ENCODE results near the gene SLC25A18. TPM values are rescaled to one million over a fixed set of nuclear protein-coding genes. Genes with fewer than 3 reads are reported as not detected.
"Not testable (repeated sequence)": the region's sequence is repeated elsewhere in the genome, so short reads cannot be mapped to it uniquely, and the experiment has no call there.

SLC25A18 gene, protein sequence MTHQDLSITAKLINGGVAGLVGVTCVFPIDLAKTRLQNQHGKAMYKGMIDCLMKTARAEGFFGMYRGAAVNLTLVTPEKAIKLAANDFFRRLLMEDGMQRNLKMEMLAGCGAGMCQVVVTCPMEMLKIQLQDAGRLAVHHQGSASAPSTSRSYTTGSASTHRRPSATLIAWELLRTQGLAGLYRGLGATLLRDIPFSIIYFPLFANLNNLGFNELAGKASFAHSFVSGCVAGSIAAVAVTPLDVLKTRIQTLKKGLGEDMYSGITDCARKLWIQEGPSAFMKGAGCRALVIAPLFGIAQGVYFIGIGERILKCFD
- 10 to 100 TPM in 3 of 4 donors, 1 to 10 TPM in 1; 7.9 to 28.7 (median 19.9) TPM for total RNA-seq

DNA sequence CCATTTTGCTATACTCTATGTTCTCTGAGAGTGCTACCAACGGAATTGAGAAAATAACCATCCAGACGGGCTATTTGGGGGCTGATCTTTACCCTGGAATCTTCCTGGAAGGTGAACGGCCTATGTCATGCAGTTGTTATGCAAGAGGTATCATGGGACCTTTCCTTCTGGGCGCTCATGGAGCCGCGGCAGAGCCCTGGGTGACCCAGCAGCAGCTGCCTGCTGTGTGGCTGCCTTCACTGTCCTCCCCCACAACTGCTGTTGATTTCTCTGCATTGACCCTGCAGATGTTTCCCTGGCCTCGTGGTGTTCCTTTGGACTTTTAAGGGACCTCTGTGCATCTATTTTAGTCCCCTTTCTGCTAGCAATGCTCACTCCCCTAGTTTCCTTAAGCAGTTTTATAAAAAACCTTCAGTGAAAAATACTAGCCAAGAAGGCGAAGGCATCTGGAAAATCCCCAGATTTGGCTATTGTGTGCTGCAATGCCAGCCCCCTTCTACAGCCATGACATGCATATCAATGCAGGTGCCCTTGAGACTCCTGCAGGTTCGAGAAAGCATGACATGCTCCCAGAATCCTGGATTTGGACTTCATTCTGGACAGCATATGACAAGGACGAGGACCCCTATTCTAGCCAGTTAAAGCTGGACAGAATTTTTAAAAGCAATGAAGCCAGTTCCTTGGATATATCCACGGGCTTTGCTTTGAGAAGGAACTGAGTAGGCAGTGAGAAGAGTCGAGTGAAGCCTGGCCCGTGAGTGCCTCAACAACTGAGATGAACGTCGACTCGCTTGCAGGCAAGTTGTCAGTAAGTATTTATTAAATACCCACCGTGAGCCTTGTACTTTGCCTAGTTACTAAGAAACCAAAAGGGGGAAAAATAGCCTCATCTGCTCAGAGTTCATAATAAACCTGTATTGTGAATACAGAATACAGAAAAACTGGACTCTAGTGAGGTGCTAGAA is at the start of gene SLC25A18:
SLC25A18 (plus strand) TSS at position 593 of the 965 bp plus-strand sequence. CDS start 16,447 bp downstream, outside the sequence.
- ATAC-seq (ENCODE audit: low FRiP score) (peak; percentile 43), DNase-seq (ENCODE audit: low spot score) (no peak)
- TF ChIP-seq, protein P1, sequence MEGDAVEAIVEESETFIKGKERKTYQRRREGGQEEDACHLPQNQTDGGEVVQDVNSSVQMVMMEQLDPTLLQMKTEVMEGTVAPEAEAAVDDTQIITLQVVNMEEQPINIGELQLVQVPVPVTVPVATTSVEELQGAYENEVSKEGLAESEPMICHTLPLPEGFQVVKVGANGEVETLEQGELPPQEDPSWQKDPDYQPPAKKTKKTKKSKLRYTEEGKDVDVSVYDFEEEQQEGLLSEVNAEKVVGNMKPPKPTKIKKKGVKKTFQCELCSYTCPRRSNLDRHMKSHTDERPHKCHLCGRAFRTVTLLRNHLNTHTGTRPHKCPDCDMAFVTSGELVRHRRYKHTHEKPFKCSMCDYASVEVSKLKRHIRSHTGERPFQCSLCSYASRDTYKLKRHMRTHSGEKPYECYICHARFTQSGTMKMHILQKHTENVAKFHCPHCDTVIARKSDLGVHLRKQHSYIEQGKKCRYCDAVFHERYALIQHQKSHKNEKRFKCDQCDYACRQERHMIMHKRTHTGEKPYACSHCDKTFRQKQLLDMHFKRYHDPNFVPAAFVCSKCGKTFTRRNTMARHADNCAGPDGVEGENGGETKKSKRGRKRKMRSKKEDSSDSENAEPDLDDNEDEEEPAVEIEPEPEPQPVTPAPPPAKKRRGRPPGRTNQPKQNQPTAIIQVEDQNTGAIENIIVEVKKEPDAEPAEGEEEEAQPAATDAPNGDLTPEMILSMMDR (IDR thresholded peaks at IDR 0.05), result no peak

DNA sequence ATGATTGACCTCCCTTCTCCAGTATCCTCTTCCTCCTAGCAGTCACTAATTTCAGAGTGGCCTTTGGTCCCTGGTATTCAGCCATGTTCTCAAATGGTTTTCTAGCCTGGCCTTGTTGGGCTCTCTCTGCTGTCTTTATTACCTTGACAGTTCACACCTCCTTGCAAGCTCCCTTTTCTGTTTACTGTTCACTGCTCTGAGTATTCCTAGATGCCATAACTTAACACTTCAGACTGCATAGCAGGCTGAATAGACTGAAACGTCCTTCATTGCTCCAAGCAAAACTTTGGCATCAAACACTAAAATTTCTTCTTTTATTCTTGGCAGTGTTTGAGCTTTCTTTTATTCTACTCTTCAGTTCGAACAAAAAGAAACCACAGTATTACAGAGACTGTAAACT is 49.7 kb upstream of the SLC25A18 start:
- DNase-seq (ENCODE audit: low spot score), result no peak
- ATAC-seq (ENCODE audit: low FRiP score), result no peak
- TF ChIP-seq, protein P1 (IDR thresholded peaks at IDR 0.05), result no peak

DNA sequence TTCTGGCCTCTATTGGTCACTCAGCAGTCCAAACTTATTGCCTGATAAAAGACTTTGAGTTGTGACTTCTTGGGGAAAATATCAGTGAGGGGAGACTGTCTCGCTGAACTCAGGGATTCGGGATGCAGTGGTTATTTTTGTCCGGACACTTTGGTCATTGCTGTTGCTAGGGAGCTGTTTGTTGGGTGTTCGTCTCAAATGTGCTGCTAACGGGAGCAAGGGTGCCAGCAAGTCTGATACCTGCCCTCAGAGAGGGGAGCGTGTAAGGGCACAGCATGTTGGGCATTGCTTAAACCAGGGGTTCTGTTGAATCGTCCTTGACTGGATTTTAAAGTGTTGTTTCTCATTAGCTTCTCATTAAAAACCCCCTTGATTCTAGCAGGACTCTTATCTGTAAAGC is 49.2 kb upstream of the SLC25A18 start:
- DNase-seq (ENCODE audit: low spot score), result no peak
- no peak for ATAC-seq (ENCODE audit: low FRiP score)
- TF ChIP-seq, protein P1 (IDR thresholded peaks at IDR 0.05), result no peak

DNA sequence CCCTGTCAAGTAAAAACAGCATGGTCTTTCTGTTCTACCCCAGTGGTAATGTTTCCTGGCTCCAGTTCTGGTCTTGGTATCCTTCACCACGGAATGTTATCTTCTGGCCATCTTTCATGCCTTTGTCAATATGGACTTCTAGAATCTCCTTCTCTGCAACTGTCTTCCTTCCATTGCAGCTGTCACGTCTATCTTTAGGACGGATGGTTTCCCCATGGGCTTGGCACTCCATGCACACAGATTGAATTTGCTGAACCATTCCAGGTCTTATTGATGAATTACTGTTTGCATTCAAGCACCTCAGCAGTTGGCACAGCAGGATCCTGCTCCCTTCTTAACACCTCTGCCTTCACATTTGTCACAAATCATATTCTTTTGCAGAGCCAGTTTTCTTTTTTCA is 44.9 kb upstream of the SLC25A18 start:
- DNase-seq (ENCODE audit: low spot score), result no peak
- TF ChIP-seq, protein P1 (IDR thresholded peaks at IDR 0.05), result no peak
- ATAC-seq (ENCODE audit: low FRiP score), result no peak

DNA sequence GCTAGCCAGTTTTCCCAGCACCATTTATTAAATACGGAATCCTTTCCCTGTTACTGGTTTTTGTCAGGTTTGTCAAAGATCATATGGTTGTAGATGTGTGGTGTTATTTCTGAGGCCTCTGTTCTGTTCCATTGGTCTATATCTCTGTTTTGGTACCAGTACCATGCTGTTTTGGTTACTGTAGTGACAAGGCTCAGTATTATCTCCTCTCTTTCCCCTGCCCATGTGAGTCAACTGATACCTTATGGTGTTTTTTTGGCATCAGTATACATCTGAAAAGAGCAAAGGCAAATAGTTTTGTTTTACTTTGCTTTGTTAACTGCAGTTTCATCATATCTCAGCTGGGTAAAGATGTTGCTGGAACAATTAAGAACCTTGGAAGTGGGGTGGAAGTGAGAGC is 41.3 kb upstream of the SLC25A18 start:
- not testable (repeated sequence) for ATAC-seq (ENCODE audit: low FRiP score); DNase-seq (ENCODE audit: low spot score)

DNA sequence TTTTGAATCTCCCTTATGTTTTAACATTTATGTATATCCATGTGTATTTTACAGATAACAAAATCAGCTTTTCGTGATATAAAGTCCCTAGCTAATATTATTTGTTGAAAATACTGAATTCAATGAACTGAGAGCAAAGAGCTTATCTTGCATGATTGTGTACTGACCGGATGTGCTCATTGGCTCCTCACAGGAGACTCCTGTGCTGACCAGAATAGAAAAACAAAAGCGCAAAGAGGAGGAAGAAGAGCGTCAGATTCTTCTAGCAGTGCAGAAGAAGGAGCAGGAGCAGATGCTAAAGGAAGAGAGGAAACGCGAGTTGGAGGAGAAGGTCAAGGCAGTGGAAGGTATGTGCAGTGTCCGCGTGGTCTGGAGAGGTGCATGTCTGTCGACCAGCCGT is 39.4 kb upstream of the SLC25A18 start:
- DNase-seq (ENCODE audit: low spot score) (no peak), ATAC-seq (ENCODE audit: low FRiP score) (no peak)
- TF ChIP-seq, protein P1 (IDR thresholded peaks at IDR 0.05), result no peak

DNA sequence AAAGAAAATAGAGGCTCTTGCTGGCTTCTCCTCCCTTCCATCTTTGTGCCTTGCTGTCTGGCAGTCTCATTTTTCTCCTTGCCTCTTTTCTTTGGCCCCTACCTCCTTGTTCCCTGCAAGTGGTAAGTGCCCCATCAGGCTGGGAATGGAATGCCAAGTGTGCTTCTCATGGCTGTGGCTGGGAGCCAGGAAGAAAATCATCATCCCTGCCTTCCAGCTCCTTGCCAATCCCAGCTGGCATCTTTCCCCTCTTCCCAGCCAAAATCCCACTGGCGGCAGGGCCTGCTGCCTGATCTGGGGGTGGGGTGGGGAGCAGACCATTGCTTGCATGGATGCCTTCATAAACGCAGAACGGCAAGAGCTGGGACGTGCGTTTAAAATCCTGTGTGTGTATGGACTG is 27.0 kb upstream of the SLC25A18 start:
- DNase-seq (ENCODE audit: low spot score), result no peak
- no peak for ATAC-seq (ENCODE audit: low FRiP score)
- TF ChIP-seq, protein P1 (IDR thresholded peaks at IDR 0.05), result no peak

All from omental fat pad (tissue), 4 donors.